ENCODE measurements around the gene JUN. TPM values are rescaled to one million over a fixed set of nuclear protein-coding genes. Genes with fewer than 3 reads are reported as not detected.

JUN gene
- polyA plus RNA-seq, 2 of the 4 experiments (the other 2 are of a cell fraction): 23.3 to 59.8 TPM

GRCh38 chr1:58781541-58782177, 2.2 kb downstream of the JUN start:
- FAIRE-seq: no peak
- H3K4me2 ChIP-seq: peak overlapping the region; percentile 85
- 2% methylated on average over 24 of the region's 32 CpGs for WGBS (ENCODE audit: missing lambda C conversion rate)
- ATAC-seq: no peak
- H3K9me3 ChIP-seq: no peaks in the 10 kb centered on the region
- CTCF ChIA-PET: interaction anchor here (0.7 to 1.5 kb wide), 5 partner anchors 55 to 978 kb away, joined by 3 read pairs; no protein-coding TSS in a partner anchor
- peak in 1 of 2 experiments; percentile 63 for DNase-seq (ENCODE audit: low read depth in 1 of 2, low spot score in 1 of 2)
- TF ChIP-seq HDAC2 (IDR thresholded peaks at IDR 0.05): 0 out of 2 replicates have a peak, but pooled peaks have one; percentile 13
- TF ChIP-seq RAD21 (conservative IDR thresholded peaks at IDR 0.05 in 1 of 2, IDR thresholded peaks at IDR 0.05 in 1 of 2): peak; percentile 15 to 23; a peak in 1 of 5 replicates
- no peak for TF ChIP-seq GATA3 (IDR thresholded peaks at IDR 0.05; ENCODE audit: borderline replicate concordance)
- H3K4me1 ChIP-seq: peaks cover 22% of the 10 kb centered on the region
- peak overlapping the region; percentile 95 for H3K4me3 ChIP-seq
- peak overlapping the region; percentile 91 to 93 for H3K27ac ChIP-seq
- POLR2A ChIA-PET: interaction anchor here (0.9 to 2.5 kb wide), 3 partner anchors 280 to 515 kb away, joined by 3 to 14 read pairs (median 3); partner anchors contain the start of gene FGGY

DNA sequence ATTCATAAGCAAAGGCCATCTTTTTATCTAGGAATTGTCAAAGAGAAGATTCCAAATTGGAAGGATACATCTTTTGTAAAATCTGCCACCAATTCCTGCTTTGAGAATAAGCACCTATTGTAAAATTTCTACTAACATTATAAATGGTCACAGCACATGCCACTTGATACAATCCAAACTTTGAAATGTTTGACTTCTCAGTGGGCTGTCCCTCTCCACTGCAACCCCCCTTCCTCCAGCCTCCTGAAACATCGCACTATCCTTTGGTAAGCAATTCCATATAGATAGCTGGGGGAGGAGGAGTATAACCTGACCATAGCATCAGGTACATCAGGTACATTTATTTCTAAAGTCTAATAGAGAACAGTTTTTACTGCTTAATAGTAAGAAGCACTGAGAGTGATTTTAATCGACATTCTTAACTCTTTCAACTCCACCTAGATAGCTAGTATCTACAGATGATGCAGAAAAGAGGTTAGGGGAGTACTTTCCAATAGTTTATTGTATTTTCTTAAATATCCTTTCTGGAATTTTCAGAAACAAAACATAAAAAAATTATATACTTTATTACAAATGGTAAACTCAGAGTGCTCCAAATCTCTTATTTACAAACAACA, 2.9 kb downstream of the JUN start:
- Histone ChIP-seq H3K4me1 (peaks cover 17% of the 10 kb centered on the region), H3K4me2 (peak overlapping the region; percentile 85), H3K9me3 (no peaks in the 10 kb centered on the region), H3K27ac (peak overlapping the region; percentile 91 to 93; a peak in 3 of 6 replicates), H3K4me3 (peak overlapping the region; percentile 95)
- FAIRE-seq (no peak), ATAC-seq (no peak), DNase-seq (ENCODE audit: low read depth in 1 of 2, low spot score in 1 of 2) (peak in 1 of 2 experiments; percentile 23)
- 28% methylated on average over 2 of the region's 2 CpGs for WGBS (ENCODE audit: missing lambda C conversion rate)
- TF ChIP-seq SMC3 (IDR thresholded peaks at IDR 0.05): no peak
- no peak for TF ChIP-seq FOXS1 (CRISPR knock-in tag; IDR thresholded peaks at IDR 0.05)
- TF ChIP-seq ZC3H11A (IDR thresholded peaks at IDR 0.05): no peak
- TF ChIP-seq FOSL2 (IDR thresholded peaks at IDR 0.05): no peak
- TF ChIP-seq FOSL2 (CRISPR knock-in tag; IDR thresholded peaks at IDR 0.05): no peak
- TF ChIP-seq POLR2AphosphoS2 (conservative IDR thresholded peaks at IDR 0.05; ENCODE audit: low read length): peak; percentile 95
- TF ChIP-seq CBX8 (IDR thresholded peaks at IDR 0.05): no peak
- TF ChIP-seq ZFP36 (IDR thresholded peaks at IDR 0.05; ENCODE audit: borderline replicate concordance, partially characterized antibody): no peak
- TF ChIP-seq POLR2A (IDR thresholded peaks at IDR 0.05; ENCODE audit: low read length): no peak
- TF ChIP-seq HOXB5 (CRISPR knock-in tag; IDR thresholded peaks at IDR 0.05): no peak
- TF ChIP-seq EHMT2 (IDR thresholded peaks at IDR 0.05; ENCODE audit: low read depth): no peak
- TF ChIP-seq, protein P1, sequence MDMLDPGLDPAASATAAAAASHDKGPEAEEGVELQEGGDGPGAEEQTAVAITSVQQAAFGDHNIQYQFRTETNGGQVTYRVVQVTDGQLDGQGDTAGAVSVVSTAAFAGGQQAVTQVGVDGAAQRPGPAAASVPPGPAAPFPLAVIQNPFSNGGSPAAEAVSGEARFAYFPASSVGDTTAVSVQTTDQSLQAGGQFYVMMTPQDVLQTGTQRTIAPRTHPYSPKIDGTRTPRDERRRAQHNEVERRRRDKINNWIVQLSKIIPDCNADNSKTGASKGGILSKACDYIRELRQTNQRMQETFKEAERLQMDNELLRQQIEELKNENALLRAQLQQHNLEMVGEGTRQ (IDR thresholded peaks at IDR 0.05): no peak
- no peak for TF ChIP-seq NFE2L2 (conservative IDR thresholded peaks at IDR 0.05; ENCODE audit: low read length)
- no peak for TF ChIP-seq ZNF302 (CRISPR knock-in tag; IDR thresholded peaks at IDR 0.05)
- TF ChIP-seq FOSB (CRISPR knock-in tag; IDR thresholded peaks at IDR 0.05): peak; percentile 75; the same call in 1 of the 2 replicates
- TF ChIP-seq GATA3 (IDR thresholded peaks at IDR 0.05; ENCODE audit: borderline replicate concordance): no peak
- TF ChIP-seq TP53 (CRISPR knock-in tag; IDR thresholded peaks at IDR 0.05): peak; percentile 94
- TF ChIP-seq CTCF (IDR thresholded peaks at IDR 0.05): no peak
- no peak for TF ChIP-seq HOXB13 (CRISPR knock-in tag; IDR thresholded peaks at IDR 0.05; ENCODE audit: low read depth)
- TF ChIP-seq SREBF2 (IDR thresholded peaks at IDR 0.05): no peak
- TF ChIP-seq EHF (CRISPR knock-in tag; IDR thresholded peaks at IDR 0.05): 0 out of 2 replicates have a peak, but pooled peaks have one; percentile 30
- 0 out of 2 replicates have a peak, but pooled peaks have one; percentile 74 for TF ChIP-seq TFCP2L1 (CRISPR knock-in tag; IDR thresholded peaks at IDR 0.05)
- no peak for TF ChIP-seq RAD21 (conservative IDR thresholded peaks at IDR 0.05 in 1 of 2, IDR thresholded peaks at IDR 0.05 in 1 of 2)
- no peak for TF ChIP-seq KDM5A (IDR thresholded peaks at IDR 0.05)
- no peak for TF ChIP-seq BHLHE40 (IDR thresholded peaks at IDR 0.05; ENCODE audit: low read depth, low read length)
- TF ChIP-seq HOXA7 (CRISPR knock-in tag; IDR thresholded peaks at IDR 0.05): peak; percentile 86
- ChIA-PET POLR2A (interaction anchor here (0.9 to 1.3 kb wide), 2 partner anchors 281 to 376 kb away, joined by 3 read pairs; no protein-coding TSS in a partner anchor), CTCF (interaction anchor here (1.5 kb wide), 2 partner anchors 54 to 979 kb away, joined by 3 read pairs; no protein-coding TSS in a partner anchor)
